ENCODE results near the gene TTC34. TPM values are rescaled to one million over a fixed set of nuclear protein-coding genes. Genes with fewer than 3 reads are reported as not detected.

TTC34 gene
- polyA plus RNA-seq, 1 of the 3 experiments (the other 2 are of a cell fraction), result 0.16 TPM

DNA sequence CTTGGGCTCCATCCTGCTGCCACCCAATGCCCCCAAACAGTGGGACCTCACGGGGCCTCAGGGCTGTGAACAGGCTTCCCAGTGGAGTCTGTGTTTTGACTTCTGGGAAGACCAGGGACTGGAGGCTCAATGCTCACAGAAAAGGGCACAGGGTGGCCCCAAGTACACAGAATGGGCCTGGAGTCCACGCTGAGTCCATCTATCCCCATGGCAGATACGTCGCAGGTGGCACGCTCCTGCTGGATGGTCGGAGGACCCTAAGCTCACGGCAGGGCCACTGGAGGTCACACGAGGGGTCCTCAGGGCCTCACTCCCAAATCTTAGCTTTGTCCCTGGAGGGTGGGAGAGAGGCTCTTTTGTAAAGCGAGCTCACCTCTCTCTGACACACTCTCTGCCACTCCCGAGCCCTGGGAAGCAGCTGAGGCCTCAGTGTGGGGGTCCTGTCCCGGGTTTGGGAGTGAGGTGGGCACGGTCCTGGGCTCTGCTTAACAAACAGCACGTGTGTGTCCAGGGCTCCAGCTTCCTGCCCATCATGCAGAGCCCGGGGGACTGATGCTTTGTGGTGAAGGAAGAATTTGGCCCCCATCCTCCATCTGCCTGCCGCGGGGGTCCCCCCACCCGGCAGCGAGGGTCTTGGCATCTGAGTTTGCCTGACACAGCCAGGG, 27.2 kb upstream of the TTC34 start (continued):
- TF ChIP-seq, protein P1, sequence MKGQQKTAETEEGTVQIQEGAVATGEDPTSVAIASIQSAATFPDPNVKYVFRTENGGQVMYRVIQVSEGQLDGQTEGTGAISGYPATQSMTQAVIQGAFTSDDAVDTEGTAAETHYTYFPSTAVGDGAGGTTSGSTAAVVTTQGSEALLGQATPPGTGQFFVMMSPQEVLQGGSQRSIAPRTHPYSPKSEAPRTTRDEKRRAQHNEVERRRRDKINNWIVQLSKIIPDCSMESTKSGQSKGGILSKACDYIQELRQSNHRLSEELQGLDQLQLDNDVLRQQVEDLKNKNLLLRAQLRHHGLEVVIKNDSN (IDR thresholded peaks at IDR 0.05; ENCODE audit: borderline replicate concordance, low read depth), result no peak
- TF ChIP-seq RAD21 (IDR thresholded peaks at IDR 0.05; ENCODE audit: low read length), result no peak
- TF ChIP-seq, protein P2, sequence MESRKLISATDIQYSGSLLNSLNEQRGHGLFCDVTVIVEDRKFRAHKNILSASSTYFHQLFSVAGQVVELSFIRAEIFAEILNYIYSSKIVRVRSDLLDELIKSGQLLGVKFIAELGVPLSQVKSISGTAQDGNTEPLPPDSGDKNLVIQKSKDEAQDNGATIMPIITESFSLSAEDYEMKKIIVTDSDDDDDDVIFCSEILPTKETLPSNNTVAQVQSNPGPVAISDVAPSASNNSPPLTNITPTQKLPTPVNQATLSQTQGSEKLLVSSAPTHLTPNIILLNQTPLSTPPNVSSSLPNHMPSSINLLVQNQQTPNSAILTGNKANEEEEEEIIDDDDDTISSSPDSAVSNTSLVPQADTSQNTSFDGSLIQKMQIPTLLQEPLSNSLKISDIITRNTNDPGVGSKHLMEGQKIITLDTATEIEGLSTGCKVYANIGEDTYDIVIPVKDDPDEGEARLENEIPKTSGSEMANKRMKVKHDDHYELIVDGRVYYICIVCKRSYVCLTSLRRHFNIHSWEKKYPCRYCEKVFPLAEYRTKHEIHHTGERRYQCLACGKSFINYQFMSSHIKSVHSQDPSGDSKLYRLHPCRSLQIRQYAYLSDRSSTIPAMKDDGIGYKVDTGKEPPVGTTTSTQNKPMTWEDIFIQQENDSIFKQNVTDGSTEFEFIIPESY (IDR thresholded peaks at IDR 0.05; ENCODE audit: borderline replicate concordance, low read depth), result no peak
- TF ChIP-seq, protein P3, sequence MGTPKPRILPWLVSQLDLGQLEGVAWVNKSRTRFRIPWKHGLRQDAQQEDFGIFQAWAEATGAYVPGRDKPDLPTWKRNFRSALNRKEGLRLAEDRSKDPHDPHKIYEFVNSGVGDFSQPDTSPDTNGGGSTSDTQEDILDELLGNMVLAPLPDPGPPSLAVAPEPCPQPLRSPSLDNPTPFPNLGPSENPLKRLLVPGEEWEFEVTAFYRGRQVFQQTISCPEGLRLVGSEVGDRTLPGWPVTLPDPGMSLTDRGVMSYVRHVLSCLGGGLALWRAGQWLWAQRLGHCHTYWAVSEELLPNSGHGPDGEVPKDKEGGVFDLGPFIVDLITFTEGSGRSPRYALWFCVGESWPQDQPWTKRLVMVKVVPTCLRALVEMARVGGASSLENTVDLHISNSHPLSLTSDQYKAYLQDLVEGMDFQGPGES (IDR thresholded peaks at IDR 0.05; ENCODE audit: low read depth, low read length), result no peak

GRCh38 chr1:2826736-2827292, 25.3 kb upstream of the TTC34 start:
- Histone ChIP-seq H3K79me2 (ENCODE audit: insufficient read depth) (no peaks in the 10 kb centered on the region), H3K4me1 (ENCODE audit: control insufficient read depth in 1 of 2, insufficient read depth in 2 of 2, low read depth in 1 of 2, low read length in 1 of 2) (no peaks in the 10 kb centered on the region), H3K36me3 (replicated peaks in 1 of 2; ENCODE audit: control insufficient read depth in 1 of 2, insufficient read depth in 2 of 2, low read length in 1 of 2) (no peaks in the 10 kb centered on the region), H3K4me2 (no peak overlapping the region), H3K9me3 (no peaks in the 10 kb centered on the region), H3K27ac (ENCODE audit: low read depth in 2 of 2, low read length in 1 of 2) (no peak overlapping the region), H3F3A (replicated peaks; ENCODE audit: insufficient read depth) (no peaks in the 10 kb centered on the region), H4K20me1 (ENCODE audit: insufficient read depth) (no peaks in the 10 kb centered on the region), H3K4me3 (ENCODE audit: low read depth in 2 of 2, low read length in 1 of 2) (no peak overlapping the region), H3K27me3 (ENCODE audit: insufficient read depth) (no peaks in the 10 kb centered on the region), H3K9me2 (no peaks in the 10 kb centered on the region), H3K9ac (no peak overlapping the region), H2AFZ (ENCODE audit: low read depth) (no peak overlapping the region)
- 4% methylated on average over 5 of the region's 14 CpGs for WGBS (ENCODE audit: low lambda C conversion rate)
- ChIA-PET CTCF (no interaction called here), POLR2A (no interaction called here)
- DNase-seq, result no peak
- TF ChIP-seq TEAD4 (IDR thresholded peaks at IDR 0.05; ENCODE audit: borderline replicate concordance, insufficient read depth) (no peak), CHD2 (IDR thresholded peaks at IDR 0.05; ENCODE audit: low read length, partially characterized antibody) (no peak)

- Histone ChIP-seq H3K4me1 (ENCODE audit: control insufficient read depth in 1 of 2, insufficient read depth in 2 of 2, low read depth in 1 of 2, low read length in 1 of 2) (no peaks in the 10 kb centered on the region), H3K79me2 (ENCODE audit: insufficient read depth) (no peaks in the 10 kb centered on the region), H3K9ac (no peak overlapping the region), H3K4me3 (ENCODE audit: low read depth in 2 of 2, low read length in 1 of 2) (no peak overlapping the region), H3K27ac (ENCODE audit: low read depth in 2 of 2, low read length in 1 of 2) (no peak overlapping the region), H3K36me3 (replicated peaks in 1 of 2; ENCODE audit: control insufficient read depth in 1 of 2, insufficient read depth in 2 of 2, low read length in 1 of 2) (no peaks in the 10 kb centered on the region), H3K9me2 (no peaks in the 10 kb centered on the region), H3K27me3 (ENCODE audit: insufficient read depth) (no peaks in the 10 kb centered on the region), H3K4me2 (no peak overlapping the region), H3K9me3 (no peaks in the 10 kb centered on the region), H3F3A (replicated peaks; ENCODE audit: insufficient read depth) (no peaks in the 10 kb centered on the region), H4K20me1 (ENCODE audit: insufficient read depth) (no peaks in the 10 kb centered on the region), H2AFZ (ENCODE audit: low read depth) (no peak overlapping the region)
- 13% methylated on average over 7 of the region's 15 CpGs for WGBS (ENCODE audit: low lambda C conversion rate)
- CTCF ChIA-PET, result no interaction called here
- TF ChIP-seq MEF2A (IDR thresholded peaks at IDR 0.05; ENCODE audit: borderline replicate concordance, low read depth) (no peak), CTCF (IDR thresholded peaks at IDR 0.05) (no peak), YY1 (IDR thresholded peaks at IDR 0.05; ENCODE audit: low read depth) (no peak), NFIC (IDR thresholded peaks at IDR 0.05; ENCODE audit: borderline replicate concordance) (no peak), CHD2 (IDR thresholded peaks at IDR 0.05; ENCODE audit: low read length, partially characterized antibody) (no peak), GABPA (IDR thresholded peaks at IDR 0.05; ENCODE audit: low read depth) (no peak), RCOR1 (IDR thresholded peaks at IDR 0.05; ENCODE audit: low read length) (no peak), MXI1 (IDR thresholded peaks at IDR 0.05; ENCODE audit: low read depth, low read length) (no peak)
- TF ChIP-seq, protein P1 (IDR thresholded peaks at IDR 0.05; ENCODE audit: borderline replicate concordance, low read depth), result no peak
- POLR2A ChIA-PET, result no interaction called here
- DNase-seq, result no peak
Measured at GRCh38 chr1:2826316-2826715, 24.8 kb upstream of the TTC34 start.
